Hematopoietic multipotent progenitor cell treated with erythropoietin and hydrocortisone succinate and interleukin-3 and kit ligand, for 17 days (in vitro differentiated cells): ENCODE data around the gene PPA1.
"Not testable (repeated sequence)": the region's sequence is repeated elsewhere in the genome, so short reads cannot be mapped to it uniquely, and the experiment has no call there.

Experiments
- DNase-seq: peaks from one replicate; pipeline ENCODE4 v3.0.0-alpha.2; 2015; ENCODE audit warnings: low spot score

PPA1 gene

DNA sequence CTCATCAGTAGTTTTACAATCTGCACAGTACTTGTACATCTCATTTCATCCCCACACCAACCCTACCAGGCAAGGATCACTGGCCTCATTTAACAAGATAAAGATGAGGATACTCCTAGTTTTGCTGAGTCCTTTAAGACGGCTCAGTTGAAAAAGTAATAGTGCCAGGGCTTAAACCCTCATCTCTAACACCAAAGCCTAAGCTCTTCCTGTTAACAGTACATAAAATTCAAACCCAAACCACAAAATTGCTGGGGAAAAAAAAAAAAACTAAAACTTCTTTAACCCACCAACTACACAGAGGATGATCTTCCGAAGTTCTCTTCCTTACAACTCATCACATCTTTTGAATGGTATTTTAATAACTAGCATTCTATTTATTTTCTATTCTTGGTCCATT lies 64.2 kb downstream of the PPA1 start:
- DNase-seq = no peak

DNA sequence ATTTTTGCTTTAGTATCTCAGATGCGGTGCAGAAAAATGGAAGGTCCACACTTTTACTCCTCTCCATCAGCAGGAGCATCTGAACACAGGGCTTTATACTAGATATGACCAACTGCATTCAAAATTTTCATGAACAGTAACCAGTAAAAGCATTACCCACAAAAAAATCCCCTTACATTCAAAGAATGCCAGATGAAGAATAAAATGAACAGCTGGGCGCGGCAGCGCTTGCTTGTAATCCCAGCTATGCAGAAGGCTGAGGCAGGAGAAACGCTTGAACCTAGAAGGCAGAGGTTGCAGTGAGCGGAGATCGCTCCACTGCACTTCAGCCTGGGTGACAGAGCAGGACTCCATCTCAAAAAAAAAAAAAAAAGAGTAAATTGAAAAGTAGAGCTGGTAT lies 66.0 kb downstream of the PPA1 start:
- no peak for DNase-seq

DNA sequence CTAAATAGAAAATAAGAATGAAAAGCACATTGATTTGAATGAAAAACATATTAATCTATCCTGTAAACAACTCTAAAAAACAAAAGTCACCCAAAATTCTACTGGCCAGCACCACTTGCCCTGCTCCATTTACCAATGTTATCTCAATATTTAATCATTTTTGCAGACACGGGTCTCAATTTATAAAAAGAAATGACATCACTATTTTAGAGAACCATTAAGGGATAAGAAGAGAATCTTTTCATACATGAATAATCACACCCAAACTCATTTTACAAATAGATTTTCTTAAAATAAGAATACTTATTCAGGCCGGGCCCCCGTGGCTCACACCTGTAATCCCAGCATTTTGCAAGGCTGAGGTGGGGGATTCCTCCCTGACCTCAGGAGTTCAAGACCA lies 66.8 kb downstream of the PPA1 start:
- DNase-seq = no peak

- no peak for DNase-seq
These were observed 69.1 kb downstream of the PPA1 start for GRCh38 chr10:70164163-70164562.

- no peak for DNase-seq
These were observed 69.8 kb downstream of the PPA1 start for GRCh38 chr10:70163448-70163847.

DNA sequence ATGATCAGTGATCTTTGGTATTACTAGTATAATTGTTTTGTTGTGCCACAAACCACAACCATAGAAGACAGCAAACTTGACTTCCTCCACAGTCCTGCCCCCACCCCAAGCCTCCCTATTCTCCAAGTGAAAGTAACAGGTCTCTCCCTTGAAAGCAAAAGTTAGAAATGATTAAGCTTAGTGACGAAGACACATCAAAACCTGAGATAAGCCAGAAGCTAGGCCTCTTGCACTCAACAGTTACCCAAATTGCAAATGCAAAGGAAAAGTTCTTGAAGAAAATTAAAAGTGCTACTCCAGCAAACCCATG lies 70.4 kb downstream of the PPA1 start:
- DNase-seq = no peak

GRCh38 chr10:70162151-70162891 lies 70.9 kb downstream of the PPA1 start:
- no peak for DNase-seq

DNA sequence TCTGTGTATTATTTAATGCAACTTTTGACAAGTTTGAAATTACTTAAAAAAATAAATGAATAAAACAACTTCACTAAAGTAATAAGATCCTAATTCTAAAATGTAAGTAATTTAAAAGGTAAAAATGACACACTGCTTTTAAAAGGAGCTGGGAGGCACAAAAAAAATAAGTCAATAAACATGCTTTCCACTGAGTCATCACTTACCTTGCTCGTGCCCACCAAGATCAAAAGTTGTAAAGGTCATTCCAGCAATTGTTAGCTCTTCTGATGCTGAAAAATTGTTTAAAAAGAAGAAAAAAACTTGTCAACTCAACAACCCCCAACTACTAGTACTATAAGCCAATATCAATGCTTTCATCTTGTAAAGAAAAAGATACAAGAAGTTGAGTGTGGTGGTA lies 72.4 kb downstream of the PPA1 start:
- DNase-seq = no peak

GRCh38 chr10:70159366-70159765 lies 73.9 kb downstream of the PPA1 start:
- DNase-seq = not testable (repeated sequence)

DNA sequence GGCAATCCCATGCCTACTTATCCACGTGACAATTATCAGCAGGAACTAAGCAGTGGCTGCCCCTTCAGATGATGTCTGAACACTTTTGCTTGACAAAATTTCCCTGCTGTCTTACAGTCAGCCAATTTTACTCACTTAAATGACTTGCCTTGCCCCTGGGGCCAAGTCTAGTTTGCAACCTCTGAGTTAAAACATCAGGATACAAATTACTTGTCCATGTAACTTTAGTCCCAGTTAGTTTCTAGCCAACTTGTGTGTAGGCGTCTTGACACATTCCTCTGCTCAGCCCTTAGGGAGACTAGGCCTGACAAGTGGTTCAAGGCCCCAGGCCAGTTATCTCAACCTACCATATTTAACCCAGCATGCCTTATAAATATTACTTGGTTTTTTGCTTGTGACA lies 75.1 kb downstream of the PPA1 start:
- DNase-seq = no peak

GRCh38 chr10:70155255-70155838 lies 77.9 kb downstream of the PPA1 start:
- no peak for DNase-seq
